Stimulated activated CD4-positive, alpha-beta T cell treated with anti-CD3 and anti-CD28 coated beads, Interleukin-12 subunit alpha, Interleukin-12 subunit beta, amount 100 ng/mL, for 4 hours (primary cell): ENCODE results near the gene SPRR3.

Source experiments
- DNase-seq: peaks from one replicate; pipeline ENCODE4 v3.0.0-alpha.2; 2020

Gene SPRR3

GRCh38 chr1:153001382-153001781 lies at the start of gene SPRR3:
SPRR3 (plus strand) TSS chr1:153001749; CDS start chr1:153003021, 1,272 bp downstream.
- no peak for DNase-seq

- no peak for DNase-seq
These were observed 47.8 kb upstream of the SPRR3 start for GRCh38 chr1:152953761-152954160.

GRCh38 chr1:152954436-152954835 lies 47.1 kb upstream of the SPRR3 start:
- DNase-seq: no peak

- DNase-seq: no peak
These were observed 44.0 kb upstream of the SPRR3 start for GRCh38 chr1:152957561-152957960.

GRCh38 chr1:152959273-152959672 lies 42.3 kb upstream of the SPRR3 start:
- no peak for DNase-seq

- DNase-seq: no peak
These were observed 41.6 kb upstream of the SPRR3 start for GRCh38 chr1:152959801-152960451.

GRCh38 chr1:152960452-152961044 lies 41.0 kb upstream of the SPRR3 start:
- no peak for DNase-seq

GRCh38 chr1:152961226-152961891 lies 40.2 kb upstream of the SPRR3 start:
- no peak for DNase-seq

GRCh38 chr1:152962876-152963415 lies 38.6 kb upstream of the SPRR3 start:
- DNase-seq: no peak

GRCh38 chr1:152964536-152964935 lies 37.0 kb upstream of the SPRR3 start:
- no peak for DNase-seq

- DNase-seq: no peak
These were observed 35.7 kb upstream of the SPRR3 start for GRCh38 chr1:152965853-152966252.

GRCh38 chr1:152967201-152967600 lies 34.3 kb upstream of the SPRR3 start:
- DNase-seq: no peak

- no peak for DNase-seq
These were observed 33.3 kb upstream of the SPRR3 start for GRCh38 chr1:152968248-152968647.

- no peak for DNase-seq
These were observed 32.5 kb upstream of the SPRR3 start for GRCh38 chr1:152969036-152969435.

- no peak for DNase-seq
These were observed 31.1 kb upstream of the SPRR3 start, which contains the start of gene SPRR4 for GRCh38 chr1:152970495-152970894. SPRR4 (plus strand) TSS chr1:152970648; CDS start chr1:152971891, 1,243 bp downstream.

GRCh38 chr1:152972196-152972886 lies 29.2 kb upstream of the SPRR3 start:
- no peak for DNase-seq

GRCh38 chr1:152976688-152977087 lies 24.9 kb upstream of the SPRR3 start:
- no peak for DNase-seq

GRCh38 chr1:152977614-152978013 lies 23.9 kb upstream of the SPRR3 start:
- DNase-seq: no peak

GRCh38 chr1:152980676-152981075 lies 20.9 kb upstream of the SPRR3 start:
- DNase-seq: no peak

GRCh38 chr1:152981146-152981871 lies 20.2 kb upstream of the SPRR3 start:
- DNase-seq: no peak

GRCh38 chr1:152982076-152982475 lies 19.5 kb upstream of the SPRR3 start:
- DNase-seq: no peak

- no peak for DNase-seq
These were observed 18.3 kb upstream of the SPRR3 start for GRCh38 chr1:152983234-152983633.

- DNase-seq: no peak
These were observed 17.8 kb upstream of the SPRR3 start, which contains the start of gene SPRR1A for GRCh38 chr1:152983743-152984142. SPRR1A (plus strand) TSS chr1:152984081; CDS start chr1:152985231, 1,150 bp downstream.
